ENCODE data around the gene GRIP2. TPM values are rescaled to one million over a fixed set of nuclear protein-coding genes. Genes with fewer than 3 reads are reported as not detected.

Gene GRIP2
- total RNA-seq, 1 donor from 2014 or later, result not detected

DNA sequence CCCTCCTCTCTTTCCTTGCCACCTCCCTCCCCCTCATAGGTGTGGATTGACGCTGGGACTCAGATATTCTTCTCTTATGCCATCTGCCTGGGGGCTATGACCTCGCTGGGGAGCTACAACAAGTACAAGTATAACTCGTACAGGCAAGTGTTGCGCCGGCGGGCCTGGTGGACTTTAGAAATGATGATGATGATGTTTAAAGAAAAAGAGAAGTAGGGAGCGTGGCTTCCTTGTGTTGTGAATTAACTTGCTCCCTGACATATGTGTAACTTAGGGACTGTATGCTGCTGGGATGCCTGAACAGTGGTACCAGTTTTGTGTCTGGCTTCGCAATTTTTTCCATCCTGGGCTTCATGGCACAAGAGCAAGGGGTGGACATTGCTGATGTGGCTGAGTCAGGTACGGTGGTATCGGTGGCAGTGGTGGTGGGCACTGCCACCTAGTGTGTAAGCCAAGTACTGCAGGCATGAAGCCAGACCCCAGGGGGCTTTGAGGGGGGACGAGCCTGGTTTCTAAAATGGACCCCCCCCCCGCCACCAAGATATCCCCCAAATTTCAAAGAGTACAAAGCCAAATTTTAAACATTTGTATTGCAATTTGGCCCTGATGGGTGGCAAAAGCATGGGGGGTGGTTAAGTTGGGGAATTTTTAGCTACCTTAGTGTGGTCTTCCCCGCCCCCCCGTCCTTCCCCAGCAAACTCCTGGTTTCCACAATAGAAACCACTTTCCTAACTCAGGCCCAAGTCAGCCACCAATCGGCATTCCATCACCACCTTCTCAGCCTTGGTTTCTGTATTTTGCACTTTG lies 72.1 kb downstream of the GRIP2 start:
- DNase-seq (ENCODE audit: low read depth in 2 of 2), result peak; percentile 42 to 80

DNA sequence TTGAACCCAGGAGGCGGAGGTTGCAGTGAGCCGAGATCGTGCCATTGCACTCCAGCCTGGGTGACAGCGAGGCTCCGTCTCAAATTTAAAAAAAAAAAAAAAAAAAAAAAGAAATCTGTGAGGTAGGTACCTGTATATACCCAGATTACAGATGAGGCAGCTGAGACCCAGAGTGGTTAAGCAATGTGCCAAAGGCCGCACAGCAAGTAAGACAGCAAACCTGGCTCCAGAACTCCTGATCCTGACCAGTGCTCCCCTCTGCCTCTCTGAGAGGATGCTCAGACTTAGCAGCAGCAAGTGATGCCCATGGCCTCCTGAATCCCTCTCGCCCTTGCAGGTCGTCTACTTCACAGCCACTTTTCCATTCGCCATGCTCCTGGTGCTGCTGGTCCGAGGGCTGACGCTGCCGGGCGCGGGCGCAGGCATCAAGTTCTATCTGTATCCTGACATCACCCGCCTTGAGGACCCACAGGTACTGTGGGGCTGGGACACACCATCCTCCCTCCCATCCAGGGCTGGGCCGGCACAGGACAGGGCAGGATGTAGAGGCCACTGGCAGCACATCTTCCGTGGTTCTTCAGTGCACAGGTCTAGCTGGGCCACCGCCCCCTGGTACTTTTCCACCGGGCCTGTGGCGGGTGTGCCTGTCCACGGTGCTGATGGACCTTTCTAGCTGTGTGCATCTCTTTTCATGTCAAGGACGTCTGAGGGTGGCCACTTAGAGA lies 73.8 kb downstream of the GRIP2 start:
- no peak for DNase-seq (ENCODE audit: low read depth in 2 of 2)

DNA sequence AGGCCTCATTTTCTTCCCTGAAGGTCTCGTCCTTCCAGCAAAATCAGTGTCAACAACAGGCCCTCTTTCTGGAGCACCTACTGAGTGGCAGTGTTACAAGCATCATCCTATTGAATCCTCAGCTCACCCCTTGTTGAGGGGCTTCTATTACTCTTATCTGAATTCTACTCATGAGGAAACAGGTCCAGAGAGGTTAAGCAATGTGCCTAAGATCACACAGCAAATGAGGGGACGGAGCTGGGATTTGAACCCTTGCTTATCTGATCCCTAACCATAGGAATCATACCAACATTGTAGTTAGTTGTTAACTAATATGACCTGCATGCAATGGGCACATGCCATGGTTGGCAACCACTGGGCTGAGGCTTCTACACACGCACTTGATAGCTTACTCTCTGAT lies 74.7 kb downstream of the GRIP2 start:
- DNase-seq (ENCODE audit: low read depth in 2 of 2), result no peak

DNA sequence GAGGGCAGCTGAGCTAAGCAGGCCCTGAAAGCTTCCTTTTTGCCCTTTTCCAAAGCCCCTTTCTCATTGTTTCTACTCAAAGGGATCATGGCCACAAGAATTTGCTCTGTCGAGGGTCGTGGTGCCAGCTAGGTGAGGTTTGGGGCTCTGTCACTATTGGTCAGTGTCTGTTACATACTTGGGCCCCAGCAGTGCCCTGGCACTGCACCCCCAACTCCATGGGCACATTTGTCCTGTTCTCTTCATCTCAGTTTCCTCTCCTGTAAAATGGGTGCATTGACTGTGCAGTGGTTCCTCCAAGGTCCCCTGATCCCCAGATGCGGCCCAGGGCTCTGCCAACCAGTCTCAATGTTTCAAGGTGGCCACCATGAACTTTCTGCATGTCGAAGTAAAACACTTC lies 75.6 kb downstream of the GRIP2 start:
- DNase-seq (ENCODE audit: low read depth in 2 of 2), result no peak

DNA sequence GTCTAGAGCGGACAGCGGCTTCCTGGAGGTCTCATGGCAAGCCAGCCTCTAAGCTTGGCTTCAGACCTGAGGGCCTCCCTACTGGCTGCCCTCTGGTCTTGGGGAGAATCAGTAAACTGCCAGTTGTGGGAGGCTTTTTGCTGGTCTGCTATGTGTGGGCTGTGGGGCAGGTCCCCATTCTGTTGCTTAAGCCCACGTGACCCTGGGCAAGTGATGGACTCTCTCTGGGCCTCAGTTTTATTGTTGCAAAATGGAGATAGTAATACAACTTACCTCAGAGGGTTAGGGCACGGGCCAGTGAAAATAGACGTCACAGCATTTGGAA lies 76.0 kb downstream of the GRIP2 start:
- no peak for DNase-seq (ENCODE audit: low read depth in 2 of 2)

DNA sequence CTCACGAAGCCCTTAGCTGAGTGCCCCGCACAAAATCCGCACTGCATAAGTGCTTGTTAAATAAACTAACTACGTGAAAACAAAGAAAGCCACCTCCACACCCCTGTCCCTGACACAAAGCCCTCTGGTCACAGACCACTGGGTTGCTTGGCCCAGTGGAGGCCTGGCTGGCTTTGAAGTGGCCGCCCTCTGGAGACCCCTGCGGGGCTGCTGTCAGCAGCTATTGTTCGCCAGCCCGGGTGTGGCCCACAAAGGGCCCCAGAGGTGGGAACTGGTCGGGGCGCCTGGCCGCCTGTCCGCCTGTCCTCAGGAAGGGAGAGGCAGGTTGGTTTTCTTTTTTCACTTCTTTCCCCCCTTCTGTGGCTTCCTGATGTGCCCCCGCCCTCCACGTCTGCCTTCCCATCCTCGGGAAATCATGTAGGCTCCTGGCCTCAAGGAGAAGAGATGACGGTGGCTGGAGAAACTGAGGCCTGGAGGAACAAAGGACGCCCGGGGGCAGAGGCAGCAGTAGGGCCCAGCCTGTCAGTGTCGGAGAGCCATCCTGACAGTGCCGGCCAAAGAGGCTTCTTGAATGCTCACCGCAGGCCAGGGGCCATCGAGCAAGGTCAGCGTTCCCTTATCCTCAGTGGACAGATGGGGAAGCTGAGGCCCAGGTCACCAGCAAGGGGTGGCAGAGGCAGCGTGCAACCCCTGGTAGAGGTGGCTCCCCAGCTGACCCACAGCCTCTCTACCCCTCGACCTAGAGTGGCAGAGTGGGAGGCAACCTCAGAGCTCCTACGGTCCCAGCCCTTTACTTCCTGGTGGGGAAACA lies 76.6 kb downstream of the GRIP2 start:
- no peak for DNase-seq (ENCODE audit: low read depth in 2 of 2)

DNA sequence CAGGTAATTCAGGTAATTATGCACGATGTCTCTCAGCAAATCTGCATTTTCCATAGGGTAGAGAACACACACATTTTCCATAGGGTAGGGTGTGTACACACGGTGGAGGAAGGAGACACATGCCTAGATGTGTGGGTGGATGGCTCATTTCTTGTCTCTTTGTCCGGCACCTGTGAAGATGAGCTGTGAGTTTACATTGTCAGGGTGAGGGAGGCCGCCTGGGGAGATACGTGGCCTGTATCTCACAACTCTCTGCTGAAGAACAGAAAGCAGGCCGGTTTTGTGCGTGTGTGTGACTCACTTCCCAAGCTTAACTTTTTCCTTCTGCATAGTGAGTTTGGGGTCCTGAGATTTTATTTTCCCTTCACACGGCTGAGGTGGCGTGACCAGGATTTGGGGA lies 77.4 kb downstream of the GRIP2 start:
- DNase-seq (ENCODE audit: low read depth in 2 of 2), result no peak

DNA sequence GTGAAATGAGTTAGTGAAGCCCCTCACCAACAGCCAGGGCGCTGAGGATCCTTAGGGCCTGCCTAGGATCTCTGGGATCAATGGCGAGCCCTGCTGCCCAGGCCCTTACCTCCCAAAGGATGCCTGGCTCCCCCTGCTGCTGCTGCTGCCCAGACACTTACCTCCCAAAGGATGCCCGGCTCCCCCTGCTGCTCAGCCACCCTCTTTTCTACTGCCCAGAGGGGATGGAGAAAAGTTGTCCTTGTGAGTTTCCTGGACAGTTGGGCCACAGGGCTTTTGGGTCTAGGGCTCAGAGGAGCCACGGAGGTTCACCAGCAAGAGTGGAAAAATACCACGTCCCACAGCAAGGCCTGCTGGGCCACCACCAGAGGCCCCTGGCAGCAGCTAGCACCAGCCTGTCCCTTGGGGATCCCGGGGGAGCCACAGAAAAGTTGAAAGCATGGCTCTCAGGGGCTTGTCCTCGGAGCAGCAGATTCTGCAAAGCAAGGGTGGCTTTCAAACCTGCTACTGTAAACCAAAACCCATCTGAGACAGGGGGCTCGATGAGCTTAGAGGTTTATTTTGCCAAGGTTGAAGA lies 78.3 kb downstream of the GRIP2 start:
- peak; percentile 82 to 84 for DNase-seq (ENCODE audit: low read depth in 2 of 2)

DNA sequence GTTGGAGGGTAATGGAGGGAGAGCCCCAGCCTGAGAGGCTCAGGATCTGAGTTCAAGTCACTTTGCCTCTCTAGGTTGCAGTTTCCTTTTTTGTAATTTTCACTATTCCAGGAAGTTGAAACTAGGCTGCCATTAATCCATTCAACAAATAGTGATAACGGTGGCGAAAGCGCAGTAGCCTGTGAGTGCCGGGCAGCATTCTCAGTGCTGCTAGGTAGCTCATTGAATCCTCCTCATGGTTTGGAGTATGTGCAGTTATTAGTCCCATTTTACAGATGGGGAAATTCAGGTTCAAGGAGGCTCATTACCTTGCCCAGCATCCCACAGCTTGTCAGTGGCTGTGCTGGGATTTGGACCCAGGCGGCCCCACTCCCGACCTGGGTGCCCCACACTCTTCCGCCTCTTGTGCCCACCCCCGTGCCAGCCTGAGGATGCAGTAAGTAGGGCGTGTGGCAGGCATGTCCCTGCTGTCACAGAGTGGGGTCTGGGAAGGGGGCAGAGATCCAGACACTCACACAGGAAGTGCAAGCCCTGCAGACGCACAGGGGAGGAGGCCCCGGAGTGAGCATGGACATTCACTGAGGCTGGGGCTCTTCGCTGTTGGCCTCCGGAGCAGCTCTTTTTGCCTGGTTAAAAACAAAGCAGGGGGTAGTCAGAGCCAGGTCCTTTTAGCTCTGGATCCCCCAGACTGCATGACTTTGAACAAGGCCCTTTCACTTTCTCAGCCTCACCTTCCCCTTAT lies 79.0 kb downstream of the GRIP2 start:
- no peak for DNase-seq (ENCODE audit: low read depth in 2 of 2)

DNA sequence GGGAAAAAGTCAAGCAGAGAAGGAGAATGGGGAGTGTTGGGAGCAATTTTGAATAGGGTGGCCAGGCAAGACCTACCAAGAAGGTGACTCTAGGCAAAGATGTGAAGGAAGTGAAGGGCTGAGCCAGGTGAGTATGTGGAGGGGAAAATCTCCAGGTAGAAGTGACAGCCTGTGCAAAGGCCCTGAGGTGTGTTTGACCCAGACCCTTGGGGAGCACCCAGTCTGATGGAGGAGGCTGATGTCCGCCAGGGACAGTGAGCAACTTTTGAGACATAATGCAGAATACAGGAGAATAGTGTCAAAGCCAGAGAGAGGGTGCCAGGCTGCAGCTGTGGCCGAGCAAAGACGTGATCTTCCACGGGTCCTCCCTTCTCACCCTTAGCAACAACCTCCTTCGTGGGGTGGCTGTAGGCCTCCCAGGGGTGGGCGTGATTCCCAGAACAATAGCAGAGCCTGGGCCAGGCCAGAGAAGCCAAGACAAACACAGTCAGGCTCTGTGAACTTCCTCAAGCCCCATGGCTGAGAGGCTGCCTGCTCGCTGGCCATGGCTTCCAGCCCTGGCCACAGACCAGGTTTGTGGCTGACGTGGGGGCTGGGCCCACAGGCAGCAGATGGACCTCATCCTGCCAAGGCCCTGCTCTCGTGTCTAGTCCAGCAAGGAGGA lies 79.7 kb downstream of the GRIP2 start:
- peak; percentile 92 to 96 for DNase-seq (ENCODE audit: low read depth in 2 of 2)

DNA sequence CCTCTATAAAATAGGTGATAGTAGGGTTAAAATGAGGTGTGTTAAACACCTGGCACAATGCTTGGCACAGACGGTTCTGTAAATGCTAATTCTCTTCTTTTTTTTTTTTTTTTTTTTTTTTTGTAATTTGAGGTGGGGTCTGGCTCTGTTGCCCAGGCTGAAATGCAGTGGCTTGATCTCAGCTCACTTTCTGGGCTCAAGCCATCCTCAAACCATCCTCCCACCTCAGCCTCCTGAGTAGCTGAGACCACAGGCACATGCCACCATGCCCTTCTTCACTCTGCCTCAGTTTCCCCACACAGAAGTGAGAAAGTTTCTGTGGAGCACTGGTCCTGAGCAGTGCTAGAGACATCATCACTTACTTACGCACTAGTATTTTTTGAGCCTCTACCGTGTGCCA lies 80.4 kb downstream of the GRIP2 start:
- no peak for DNase-seq (ENCODE audit: low read depth in 2 of 2)

DNA sequence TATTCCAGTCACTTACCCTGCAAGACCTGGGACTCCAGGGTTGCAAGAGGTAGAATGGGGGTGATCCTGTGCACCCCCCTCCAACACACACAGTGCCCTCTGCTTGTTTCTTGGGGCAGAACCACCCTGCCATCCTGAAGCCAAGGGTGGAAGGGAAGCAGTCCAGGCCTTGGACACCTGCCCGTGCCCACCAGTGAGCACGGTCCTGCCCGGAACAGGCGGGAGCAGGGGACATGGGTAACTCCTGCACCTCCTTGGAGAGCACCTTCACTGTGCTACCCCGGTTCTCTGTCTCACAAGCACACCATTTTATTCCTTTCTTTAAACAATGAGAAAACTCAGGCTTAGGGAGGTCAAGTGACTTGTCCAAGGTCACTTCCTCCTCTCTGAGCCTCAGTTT lies 80.8 kb downstream of the GRIP2 start:
- DNase-seq (ENCODE audit: low read depth in 2 of 2), result no peak

DNA sequence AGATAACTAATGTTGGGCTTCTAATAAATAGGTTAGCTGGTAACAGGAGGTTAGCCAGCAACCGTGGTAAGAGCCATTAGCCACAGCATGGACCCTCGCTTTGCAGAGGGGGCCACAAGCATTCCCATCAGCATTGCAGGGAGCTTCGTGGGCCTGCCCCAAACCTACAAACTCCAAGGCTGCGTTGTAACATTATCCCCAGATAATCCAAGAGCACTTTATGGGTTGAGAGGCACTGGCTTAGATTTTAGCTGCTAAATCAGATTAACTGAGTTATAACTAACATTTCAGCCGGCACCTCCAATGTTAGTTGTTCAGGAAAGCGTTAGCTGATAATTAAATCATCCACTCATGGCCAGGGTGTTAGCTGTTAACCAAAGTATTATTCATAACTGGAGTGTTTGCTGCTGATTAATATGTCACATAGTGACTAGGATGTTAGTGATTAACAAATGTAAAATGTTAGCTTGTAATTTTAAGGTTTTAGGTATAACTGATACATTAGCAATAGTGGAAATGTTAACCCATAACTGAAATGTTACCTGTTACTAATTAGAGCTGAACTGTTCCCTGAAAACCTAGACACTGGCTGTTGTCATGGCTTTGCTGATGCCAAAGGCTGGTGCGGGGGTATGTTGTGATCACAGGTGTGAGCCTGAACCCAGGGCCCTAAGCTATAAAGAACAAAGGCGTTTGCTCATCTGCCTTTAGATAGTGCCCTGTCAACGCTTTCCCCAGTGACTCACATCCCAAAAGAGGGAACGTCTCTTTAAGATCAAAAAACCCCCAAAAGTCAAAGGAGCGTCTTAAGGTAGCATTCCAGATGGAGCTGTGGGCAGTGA lies 81.5 kb downstream of the GRIP2 start:
- DNase-seq (ENCODE audit: low read depth in 2 of 2), result no peak

DNA sequence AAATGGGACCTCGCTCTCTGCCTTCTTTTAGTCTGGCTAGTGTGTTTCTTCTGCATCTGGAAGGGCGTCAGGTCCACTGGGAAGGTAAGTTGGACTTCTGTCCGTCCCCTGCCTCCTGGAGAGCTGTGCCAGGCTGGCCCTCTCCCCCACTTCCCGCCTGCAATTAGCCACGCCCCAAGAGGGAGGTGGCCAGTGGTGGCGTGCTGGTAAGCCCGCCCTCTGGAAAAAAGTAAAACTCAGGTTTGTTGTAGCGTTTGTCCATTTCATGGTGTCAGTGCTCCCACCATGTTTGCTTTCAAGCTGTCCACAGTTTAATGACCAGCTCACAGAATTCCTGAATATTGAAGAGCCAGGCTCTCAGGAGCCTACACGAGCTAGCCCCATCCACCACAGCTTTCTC lies 82.1 kb downstream of the GRIP2 start:
- DNase-seq (ENCODE audit: low read depth in 2 of 2), result peak in 1 of 2 donors; percentile 27

DNA sequence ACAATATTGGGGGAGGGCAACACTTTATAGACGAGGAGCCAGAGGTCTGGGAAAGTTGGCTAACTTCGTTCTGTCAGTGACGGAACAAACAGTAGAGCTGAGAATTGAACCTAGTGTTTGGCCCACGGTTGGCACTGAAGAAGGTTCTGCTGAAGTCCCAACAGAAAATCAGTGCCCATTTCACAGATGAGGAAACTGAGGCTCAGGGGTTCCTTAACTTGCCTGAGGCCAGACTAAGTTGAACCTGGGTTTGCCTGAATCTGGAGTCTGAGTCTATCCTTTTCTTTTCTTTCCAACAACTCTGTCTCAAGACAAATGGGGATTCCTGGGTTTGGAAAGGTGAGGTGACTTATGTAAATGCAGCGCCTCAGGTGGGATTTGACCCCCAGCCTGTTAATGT lies 82.7 kb downstream of the GRIP2 start:
- DNase-seq (ENCODE audit: low read depth in 2 of 2), result no peak

DNA sequence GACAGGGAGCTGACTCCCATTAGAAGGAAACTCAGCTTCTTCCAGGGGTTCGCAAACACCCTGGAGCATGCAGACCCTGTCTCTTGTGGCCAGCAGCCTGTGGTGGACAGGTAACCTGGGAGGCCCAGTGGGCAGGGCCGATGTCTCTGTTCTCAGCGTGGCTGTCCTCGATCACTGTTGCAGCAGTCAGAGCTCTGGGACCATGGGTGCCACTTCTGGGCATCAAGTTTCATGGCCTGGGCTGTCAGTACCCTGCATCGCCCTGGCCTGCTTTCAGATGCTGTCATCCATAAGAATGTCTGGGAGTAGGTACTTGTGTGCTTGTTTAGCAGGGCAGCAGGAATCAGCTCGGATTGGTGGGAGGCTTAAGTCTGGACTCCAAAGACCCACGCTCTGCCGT lies 83.3 kb downstream of the GRIP2 start:
- no peak for DNase-seq (ENCODE audit: low read depth in 2 of 2)

DNA sequence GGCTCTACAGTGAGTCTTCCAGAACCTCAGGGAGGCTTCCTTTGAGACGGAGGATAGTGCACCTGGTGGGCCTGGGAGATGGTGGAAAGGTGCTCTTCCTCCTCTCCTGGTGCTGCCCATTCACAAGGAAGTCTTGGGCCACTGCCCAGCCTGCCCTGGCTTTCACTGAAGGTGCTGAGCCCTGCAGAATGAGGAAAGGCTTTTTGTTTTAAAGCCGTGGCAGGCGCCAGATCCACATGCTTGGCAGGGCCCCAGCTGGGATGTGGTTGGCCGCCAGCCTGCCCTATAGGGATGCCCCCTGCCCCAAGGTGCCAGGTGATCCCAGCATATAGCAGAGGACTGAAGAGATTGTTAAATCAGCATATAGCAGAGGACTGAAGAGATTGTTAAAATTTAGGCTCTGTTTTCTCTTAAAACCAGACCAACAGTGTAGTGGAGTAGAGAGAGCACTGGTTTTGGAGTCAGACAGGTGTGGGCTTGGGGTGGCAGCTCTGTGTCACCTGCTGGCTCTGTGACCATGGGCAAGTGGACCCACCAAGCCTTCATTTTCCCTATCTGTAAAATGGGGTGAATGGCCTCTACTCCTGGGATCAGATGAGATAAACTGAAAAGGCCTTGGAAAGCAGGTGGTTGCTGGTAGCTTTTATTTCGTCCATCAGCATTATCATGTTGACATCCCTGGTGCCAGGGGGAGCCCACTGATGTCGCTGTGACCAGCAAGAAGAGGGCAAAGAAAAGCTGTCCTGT lies 84.4 kb downstream of the GRIP2 start:
- no peak for DNase-seq (ENCODE audit: low read depth in 2 of 2)

DNA sequence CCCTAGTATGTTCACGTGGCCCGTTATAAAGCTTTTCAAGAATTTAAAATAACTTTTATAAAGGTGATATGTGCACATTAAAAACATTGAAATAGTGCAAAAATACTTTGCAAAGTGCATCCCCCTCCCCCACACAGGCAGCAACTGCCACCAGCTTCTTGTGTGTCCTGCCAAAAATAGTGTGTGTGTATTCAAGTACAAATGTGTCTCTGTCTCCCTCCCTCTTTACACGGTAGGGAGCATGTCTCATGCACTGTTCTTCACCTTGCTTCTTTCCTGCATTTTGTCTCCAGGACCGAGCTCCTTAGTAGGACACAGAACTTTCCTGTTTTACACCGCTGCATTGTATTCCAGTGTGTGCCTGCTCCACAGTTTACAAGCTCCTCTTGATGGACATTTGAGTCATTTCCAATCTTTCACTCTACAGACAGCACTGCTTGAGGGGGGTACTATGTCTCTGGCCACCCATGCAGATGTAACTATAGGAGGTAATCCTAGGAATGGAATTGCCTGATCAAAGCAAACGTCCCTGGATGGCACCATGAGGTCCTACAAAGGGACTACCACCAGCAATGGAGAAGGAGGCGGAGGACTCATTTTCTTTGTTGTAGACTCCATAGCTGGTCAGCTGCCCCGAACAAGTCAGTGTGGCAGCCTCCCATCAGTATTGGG lies 85.4 kb downstream of the GRIP2 start:
- no peak for DNase-seq (ENCODE audit: low read depth in 2 of 2)
